Measurements from ENCODE around the gene GRK5.

GRK5 gene

GRCh38 chr10:119379466-119380071 lies 172.2 kb downstream of the GRK5 start:
- Histone ChIP-seq H3K9me3 (ENCODE audit: insufficient read depth, low read length) (no peaks in the 10 kb centered on the region), H3K36me3 (replicated peaks; ENCODE audit: low read depth, low read length) (no peaks in the 10 kb centered on the region), H3K4me1 (ENCODE audit: low read length) (no peaks in the 10 kb centered on the region), H3K27me3 (ENCODE audit: low read depth, low read length) (no peaks in the 10 kb centered on the region), H3K79me2 (ENCODE audit: low read length) (no peaks in the 10 kb centered on the region), H3K9ac (ENCODE audit: low read length) (no peak overlapping the region), H3K27ac (ENCODE audit: low read length) (no peak overlapping the region), H4K20me1 (ENCODE audit: insufficient read depth, low read length) (no peaks in the 10 kb centered on the region), H3K4me3 (ENCODE audit: low read length) (no peak overlapping the region), H3K4me2 (ENCODE audit: low read length) (no peak overlapping the region), H2AFZ (ENCODE audit: low read depth, low read length) (no peak overlapping the region)
- TF ChIP-seq EZH2phosphoT487 (IDR thresholded peaks at IDR 0.05; ENCODE audit: low read depth), result no peak
- TF ChIP-seq CTCF (IDR thresholded peaks at IDR 0.05; ENCODE audit: low read depth, low read length), result no peak

- no peaks in the 10 kb centered on the region for H3K36me3 ChIP-seq (replicated peaks; ENCODE audit: low read depth, low read length)
These were observed 175.9 kb downstream of the GRK5 start for GRCh38 chr10:119383174-119383856.

GRCh38 chr10:119384127-119384526 lies 176.8 kb downstream of the GRK5 start:
- no peaks in the 10 kb centered on the region for H3K79me2 ChIP-seq (ENCODE audit: low read length)
- no peaks in the 10 kb centered on the region for H3K9me3 ChIP-seq (ENCODE audit: insufficient read depth, low read length)
- H3K27ac ChIP-seq (ENCODE audit: low read length), result no peak overlapping the region
- H3K4me1 ChIP-seq (ENCODE audit: low read length), result no peaks in the 10 kb centered on the region
- no peaks in the 10 kb centered on the region for H3K36me3 ChIP-seq (replicated peaks; ENCODE audit: low read depth, low read length)
- H3K9ac ChIP-seq (ENCODE audit: low read length), result no peak overlapping the region
- no peaks in the 10 kb centered on the region for H3K27me3 ChIP-seq (ENCODE audit: low read depth, low read length)
- H4K20me1 ChIP-seq (ENCODE audit: insufficient read depth, low read length), result no peaks in the 10 kb centered on the region
- no peak for TF ChIP-seq EZH2phosphoT487 (IDR thresholded peaks at IDR 0.05; ENCODE audit: low read depth)
- no peak for TF ChIP-seq CTCF (IDR thresholded peaks at IDR 0.05; ENCODE audit: low read depth, low read length)
- no peak overlapping the region for H2AFZ ChIP-seq (ENCODE audit: low read depth, low read length)
- no peak overlapping the region for H3K4me3 ChIP-seq (ENCODE audit: low read length)
- H3K4me2 ChIP-seq (ENCODE audit: low read length), result no peak overlapping the region

More at GRCh38 chr10:119383174-119383856, 175.9 kb downstream of the GRK5 start:
- H3K4me3 ChIP-seq (ENCODE audit: low read length), result no peak overlapping the region
- H3K9me3 ChIP-seq (ENCODE audit: insufficient read depth, low read length), result no peaks in the 10 kb centered on the region
- no peaks in the 10 kb centered on the region for H3K4me1 ChIP-seq (ENCODE audit: low read length)
- H3K27me3 ChIP-seq (ENCODE audit: low read depth, low read length), result no peaks in the 10 kb centered on the region
- H3K4me2 ChIP-seq (ENCODE audit: low read length), result no peak overlapping the region
- no peaks in the 10 kb centered on the region for H3K79me2 ChIP-seq (ENCODE audit: low read length)
- no peak overlapping the region for H3K27ac ChIP-seq (ENCODE audit: low read length)
- H3K9ac ChIP-seq (ENCODE audit: low read length), result no peak overlapping the region
- H4K20me1 ChIP-seq (ENCODE audit: insufficient read depth, low read length), result no peaks in the 10 kb centered on the region
- TF ChIP-seq EZH2phosphoT487 (IDR thresholded peaks at IDR 0.05; ENCODE audit: low read depth) (no peak), CTCF (IDR thresholded peaks at IDR 0.05; ENCODE audit: low read depth, low read length) (no peak)
- H2AFZ ChIP-seq (ENCODE audit: low read depth, low read length), result no peak overlapping the region

- H3K36me3 ChIP-seq (replicated peaks; ENCODE audit: low read depth, low read length), result no peaks in the 10 kb centered on the region
- H2AFZ ChIP-seq (ENCODE audit: low read depth, low read length), result no peak overlapping the region
- no peaks in the 10 kb centered on the region for H4K20me1 ChIP-seq (ENCODE audit: insufficient read depth, low read length)
- no peaks in the 10 kb centered on the region for H3K27me3 ChIP-seq (ENCODE audit: low read depth, low read length)
- H3K27ac ChIP-seq (ENCODE audit: low read length), result no peak overlapping the region
- no peaks in the 10 kb centered on the region for H3K4me1 ChIP-seq (ENCODE audit: low read length)
- no peaks in the 10 kb centered on the region for H3K79me2 ChIP-seq (ENCODE audit: low read length)
- H3K4me3 ChIP-seq (ENCODE audit: low read length), result no peak overlapping the region
- H3K9me3 ChIP-seq (ENCODE audit: insufficient read depth, low read length), result no peaks in the 10 kb centered on the region
- no peak overlapping the region for H3K4me2 ChIP-seq (ENCODE audit: low read length)
- no peak for TF ChIP-seq EZH2phosphoT487 (IDR thresholded peaks at IDR 0.05; ENCODE audit: low read depth)
- no peak for TF ChIP-seq CTCF (IDR thresholded peaks at IDR 0.05; ENCODE audit: low read depth, low read length)
- no peak overlapping the region for H3K9ac ChIP-seq (ENCODE audit: low read length)
These were observed 179.3 kb downstream of the GRK5 start for GRCh38 chr10:119386666-119387065.

Data from OCI-LY3 (cell line).